HUES48 (cell line): ENCODE measurements around the gene BTNL9.
"Not testable (repeated sequence)": the region's sequence is repeated elsewhere in the genome, so short reads cannot be mapped to it uniquely, and the experiment has no call there.

Experiments
- H3K27ac ChIP-seq: one replicate; pipeline ENCODE4 v1.7.0; 2013; ENCODE audit warnings: low read depth, low read length, inconsistent platforms
- H3K27me3 ChIP-seq: 2 replicates; pipeline ENCODE4 v1.6.1; 2013; ENCODE audit warnings: mild to moderate bottlenecking, low read length; ENCODE audit not compliant: control insufficient read depth, insufficient read depth
- H3K36me3 ChIP-seq: 2 replicates; pipeline ENCODE4 v1.6.1; 2013; ENCODE audit warnings: low read length; ENCODE audit not compliant: control insufficient read depth, insufficient read depth
- H3K4me1 ChIP-seq: 2 replicates; pipeline ENCODE4 v1.6.1; 2013; ENCODE audit warnings: mild to moderate bottlenecking, low read length; ENCODE audit not compliant: control insufficient read depth, insufficient read depth
- H3K4me3 ChIP-seq: 2 replicates; pipeline ENCODE4 v1.5.1; 2013; ENCODE audit warnings: mild to moderate bottlenecking, low read depth, low read length
- H3K9ac ChIP-seq: 2 replicates; pipeline ENCODE4 v1.6.1; 2013; ENCODE audit warnings: mild to moderate bottlenecking, low read depth, low read length, moderate library complexity
- H3K9me3 ChIP-seq: 2 replicates; pipeline ENCODE4 v1.6.1; 2013; ENCODE audit warnings: low read length; ENCODE audit not compliant: control insufficient read depth, insufficient read depth

Gene BTNL9

GRCh38 chr5:181101030-181101641 is 61.1 kb downstream of the BTNL9 start:
- peak overlapping the region; percentile 52; the same call in 1 of the 2 replicates for H3K4me3 ChIP-seq
- not testable (repeated sequence) for H3K36me3 ChIP-seq, H3K9me3 ChIP-seq, H3K27ac ChIP-seq, H3K4me1 ChIP-seq, H3K9ac ChIP-seq
- peaks cover 36% of the 10 kb centered on the region for H3K27me3 ChIP-seq

DNA sequence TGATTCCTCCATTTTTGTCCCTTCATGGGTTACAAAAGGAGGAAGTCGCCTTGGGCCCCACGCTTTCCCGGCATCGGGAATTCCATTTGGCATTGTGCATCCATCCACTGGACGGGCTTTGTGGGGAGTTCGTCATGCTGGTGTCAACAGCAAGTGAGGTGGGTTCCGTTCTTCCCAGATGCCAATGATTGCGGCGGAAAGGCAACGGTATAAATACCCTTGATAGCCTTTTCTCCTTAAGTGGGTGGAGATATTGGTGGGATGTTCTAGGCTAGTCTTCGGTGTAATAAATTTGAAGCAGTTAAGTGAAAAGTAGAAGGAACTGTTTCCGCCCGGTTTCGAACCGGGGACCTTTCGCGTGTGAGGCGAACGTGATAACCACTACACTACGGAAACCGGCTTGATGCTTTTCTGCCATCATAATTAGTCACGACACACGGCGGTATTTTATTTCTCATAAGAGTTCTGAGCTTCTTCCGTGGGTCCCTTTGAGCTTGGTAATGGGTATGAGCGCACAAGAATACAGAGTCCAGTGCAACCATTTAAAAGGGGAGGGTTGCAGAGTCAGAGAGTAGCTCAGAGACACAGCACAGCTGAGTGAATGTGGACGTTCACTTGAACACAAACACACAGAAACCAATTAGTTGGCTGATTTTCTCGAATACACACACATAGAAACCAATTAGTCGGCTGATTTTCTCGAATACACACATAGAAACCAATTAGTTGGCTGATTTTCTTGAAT is 62.0 kb downstream of the BTNL9 start:
- H3K9ac ChIP-seq, H3K4me3 ChIP-seq, H3K9me3 ChIP-seq, H3K4me1 ChIP-seq, H3K27ac ChIP-seq, H3K36me3 ChIP-seq: not testable (repeated sequence)
- peaks cover 36% of the 10 kb centered on the region for H3K27me3 ChIP-seq

DNA sequence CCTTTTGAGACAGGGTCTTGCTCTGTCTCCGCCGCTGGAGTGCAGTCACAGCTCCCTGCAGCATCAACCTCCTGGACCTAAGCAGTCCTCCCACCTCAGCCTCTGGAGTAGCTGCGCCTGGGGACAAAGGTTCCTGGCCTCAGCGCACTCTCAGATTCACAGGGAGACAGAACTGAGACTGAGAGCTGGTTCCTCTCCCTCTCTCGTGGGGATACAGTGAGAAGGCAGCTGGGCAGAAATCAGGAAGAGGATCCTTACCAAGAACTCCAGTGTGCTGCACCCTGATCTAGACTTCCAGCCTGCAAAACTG is 64.1 kb downstream of the BTNL9 start:
- H3K27ac ChIP-seq, H3K4me1 ChIP-seq, H3K9me3 ChIP-seq, H3K9ac ChIP-seq, H3K36me3 ChIP-seq: not testable (repeated sequence)
- Histone ChIP-seq H3K27me3 (peaks cover 29% of the 10 kb centered on the region), H3K4me3 (peak overlapping the region; percentile 51; the same call in 1 of the 2 replicates)

- H3K9me3 ChIP-seq, H3K9ac ChIP-seq, H3K36me3 ChIP-seq, H3K27ac ChIP-seq, H3K4me3 ChIP-seq, H3K4me1 ChIP-seq: not testable (repeated sequence)
- H3K27me3 ChIP-seq, result peaks cover 24% of the 10 kb centered on the region
Observed at GRCh38 chr5:181104606-181105390, 64.7 kb downstream of the BTNL9 start.

- H3K4me1 ChIP-seq, result no peaks in the 10 kb centered on the region
- no peak overlapping the region for H3K27ac ChIP-seq
- no peak overlapping the region for H3K9ac ChIP-seq
- H3K4me3 ChIP-seq, result no peak overlapping the region
- H3K27me3 ChIP-seq, result peaks cover 16% of the 10 kb centered on the region
- H3K36me3 ChIP-seq, result no peaks in the 10 kb centered on the region
- H3K9me3 ChIP-seq, result peaks cover 4% of the 10 kb centered on the region; the same call in 1 of the 2 replicates
Observed at GRCh38 chr5:181105391-181106025, 65.4 kb downstream of the BTNL9 start.

DNA sequence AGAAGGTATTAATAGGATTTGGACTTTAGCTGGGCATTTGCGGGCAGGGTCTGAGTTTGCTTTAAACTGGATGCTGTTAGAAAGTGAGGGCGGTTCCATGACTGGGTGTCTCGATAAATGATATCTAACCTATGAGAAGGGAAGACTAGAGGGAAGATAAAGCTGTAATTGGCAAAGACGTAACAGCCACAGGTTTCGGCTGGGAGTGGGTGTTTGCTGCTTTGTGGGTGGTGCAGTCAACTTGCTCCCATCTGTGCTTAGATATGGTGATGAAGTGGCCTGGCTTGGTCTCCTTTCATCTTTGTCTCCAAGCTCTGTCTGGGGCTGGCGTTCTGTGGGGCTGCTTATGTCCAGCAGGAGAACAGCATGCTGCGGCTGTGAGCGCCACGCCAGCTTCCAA is 67.6 kb downstream of the BTNL9 start:
- Histone ChIP-seq H3K36me3 (no peaks in the 10 kb centered on the region), H3K9ac (no peak overlapping the region), H3K4me3 (no peak overlapping the region), H3K9me3 (peaks cover 7% of the 10 kb centered on the region), H3K4me1 (no peaks in the 10 kb centered on the region), H3K27ac (no peak overlapping the region), H3K27me3 (peaks cover 15% of the 10 kb centered on the region)

- Histone ChIP-seq H3K27me3 (peaks cover 18% of the 10 kb centered on the region), H3K9me3 (peaks cover 7% of the 10 kb centered on the region), H3K4me1 (no peaks in the 10 kb centered on the region), H3K27ac (no peak overlapping the region), H3K9ac (no peak overlapping the region), H3K36me3 (no peaks in the 10 kb centered on the region), H3K4me3 (no peak overlapping the region)
Observed at GRCh38 chr5:181108578-181109165, 68.6 kb downstream of the BTNL9 start.

DNA sequence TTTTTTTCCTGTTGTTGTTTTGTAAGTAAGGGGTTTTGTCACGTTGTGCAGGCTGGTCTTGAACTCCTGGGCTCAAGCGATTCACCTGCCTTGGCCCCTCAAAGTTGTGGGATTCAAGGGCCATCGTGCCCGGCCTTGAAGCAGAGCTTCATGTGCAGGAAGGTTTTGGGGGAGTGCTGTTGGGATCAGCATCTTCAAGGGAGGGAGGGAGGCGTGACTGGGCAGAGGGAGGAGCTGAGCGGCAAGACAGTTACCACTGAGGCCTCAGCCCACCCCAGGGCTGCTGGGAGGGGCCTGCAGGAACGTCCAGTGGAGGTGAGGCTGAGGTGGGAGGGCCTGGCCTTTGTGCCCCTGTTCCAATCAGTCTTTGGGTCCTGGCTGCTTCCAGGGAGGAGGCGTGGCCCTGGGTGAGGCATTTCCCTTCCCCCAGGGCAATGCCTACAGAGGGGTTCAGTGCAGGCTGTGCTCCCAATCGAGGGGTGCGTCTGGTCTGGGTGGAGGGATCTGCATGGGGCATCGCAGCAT is 69.5 kb downstream of the BTNL9 start:
- Histone ChIP-seq H3K27me3 (peaks cover 21% of the 10 kb centered on the region), H3K36me3 (no peaks in the 10 kb centered on the region), H3K4me3 (no peak overlapping the region), H3K9ac (no peak overlapping the region), H3K9me3 (peaks cover 7% of the 10 kb centered on the region), H3K27ac (no peak overlapping the region), H3K4me1 (no peaks in the 10 kb centered on the region)

DNA sequence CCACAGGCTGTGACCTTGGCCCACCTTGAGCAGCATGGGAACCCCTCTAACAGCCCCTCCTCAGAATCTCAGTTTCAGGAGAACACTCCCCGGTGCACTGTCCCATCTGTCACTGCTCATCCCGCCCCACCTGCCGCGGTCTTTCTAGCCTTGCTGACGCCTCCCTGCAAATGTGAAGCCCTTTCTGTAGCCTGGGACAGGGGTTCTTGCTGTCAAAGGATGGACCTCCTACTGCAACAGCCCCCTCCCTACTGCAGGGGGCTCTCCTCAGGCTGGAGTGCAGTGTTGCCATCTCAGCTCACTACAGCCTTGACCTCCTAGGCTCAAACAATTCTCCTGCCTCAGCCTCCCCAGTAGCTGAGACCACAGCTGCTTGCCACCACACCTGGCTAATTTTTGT is 70.9 kb downstream of the BTNL9 start:
- peaks cover 26% of the 10 kb centered on the region for H3K27me3 ChIP-seq
- no peaks in the 10 kb centered on the region for H3K4me1 ChIP-seq
- no peak overlapping the region for H3K27ac ChIP-seq
- no peaks in the 10 kb centered on the region for H3K36me3 ChIP-seq
- H3K9me3 ChIP-seq, result peaks cover 7% of the 10 kb centered on the region
- no peak overlapping the region for H3K4me3 ChIP-seq
- H3K9ac ChIP-seq, result no peak overlapping the region
